ENCODE results near the gene USP17L20.
"Not testable (repeated sequence)": the region's sequence is repeated elsewhere in the genome, so short reads cannot be mapped to it uniquely, and the experiment has no call there.

USP17L20 gene, protein sequence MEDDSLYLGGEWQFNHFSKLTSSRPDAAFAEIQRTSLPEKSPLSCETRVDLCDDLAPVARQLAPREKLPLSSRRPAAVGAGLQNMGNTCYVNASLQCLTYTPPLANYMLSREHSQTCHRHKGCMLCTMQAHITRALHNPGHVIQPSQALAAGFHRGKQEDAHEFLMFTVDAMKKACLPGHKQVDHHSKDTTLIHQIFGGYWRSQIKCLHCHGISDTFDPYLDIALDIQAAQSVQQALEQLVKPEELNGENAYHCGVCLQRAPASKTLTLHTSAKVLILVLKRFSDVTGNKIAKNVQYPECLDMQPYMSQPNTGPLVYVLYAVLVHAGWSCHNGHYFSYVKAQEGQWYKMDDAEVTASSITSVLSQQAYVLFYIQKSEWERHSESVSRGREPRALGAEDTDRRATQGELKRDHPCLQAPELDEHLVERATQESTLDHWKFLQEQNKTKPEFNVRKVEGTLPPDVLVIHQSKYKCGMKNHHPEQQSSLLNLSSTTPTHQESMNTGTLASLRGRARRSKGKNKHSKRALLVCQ

DNA sequence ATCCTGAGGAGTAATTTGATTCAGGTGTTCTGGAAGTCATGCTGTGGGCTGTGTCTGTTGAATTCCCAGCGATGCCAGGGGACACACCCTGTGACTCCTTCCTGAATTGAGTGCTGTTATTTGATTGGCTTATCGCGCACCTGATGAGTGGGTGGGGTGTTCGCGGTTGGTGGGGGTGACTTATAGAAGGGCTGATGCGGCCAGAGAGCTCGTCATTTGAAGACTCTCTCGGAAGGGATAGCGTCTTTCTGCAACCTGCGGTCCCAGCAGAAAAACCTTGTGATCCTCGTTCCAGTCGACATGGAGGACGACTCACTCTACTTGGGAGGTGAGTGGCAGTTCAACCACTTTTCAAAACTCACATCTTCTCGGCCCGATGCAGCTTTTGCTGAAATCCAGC is at the start of gene USP17L20:
Gene USP17L20, plus strand, starts transcription at position 301 of the 400 bp plus-strand sequence. Its CDS starts 0 bp downstream, at position 301.
- not testable (repeated sequence) for DNase-seq (ENCODE audit: insufficient read length, low spot score); FAIRE-seq

DNA sequence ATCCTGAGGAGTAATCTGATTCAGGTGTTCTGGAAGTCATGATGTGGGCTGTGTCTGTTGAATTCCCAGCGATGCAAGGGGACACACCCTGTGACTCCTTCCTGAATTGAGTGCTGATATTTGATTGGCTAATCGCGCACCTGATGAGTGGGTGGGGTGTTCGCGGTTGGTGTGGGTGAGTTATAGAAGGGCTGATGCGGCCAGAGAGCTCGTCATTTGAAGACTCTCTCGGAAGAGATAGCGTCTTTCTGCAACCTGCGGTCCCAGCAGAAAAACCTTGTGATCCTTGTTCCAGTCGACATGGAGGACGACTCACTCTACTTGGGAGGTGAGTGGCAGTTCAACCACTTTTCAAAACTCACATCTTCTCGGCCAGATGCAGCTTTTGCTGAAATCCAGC is 47.6 kb upstream of the USP17L20 start, which contains the start of gene USP17L10:
Gene USP17L10, plus strand, starts transcription at position 301 of the 400 bp plus-strand sequence. Its CDS starts 0 bp downstream, at position 301.
- not testable (repeated sequence) for DNase-seq (ENCODE audit: insufficient read length, low spot score); FAIRE-seq

DNA sequence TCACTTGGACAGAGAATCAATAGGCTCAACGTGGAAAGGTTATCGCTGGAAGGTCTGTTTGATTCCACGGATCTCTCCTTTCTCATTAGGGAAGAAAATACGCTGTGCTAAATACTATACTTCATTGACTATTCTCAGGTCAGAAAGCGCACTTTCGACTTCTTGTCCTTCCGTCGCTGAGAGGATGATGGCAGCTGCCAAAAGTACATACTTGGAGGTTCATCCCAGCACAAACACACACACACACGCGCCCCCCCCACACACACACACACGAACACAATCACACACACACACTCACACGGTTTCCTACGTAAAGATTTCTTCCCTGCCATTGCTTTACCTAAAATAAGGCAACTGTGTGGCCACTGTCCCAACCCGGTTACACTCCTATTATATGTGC is 43.2 kb upstream of the USP17L20 start:
- not testable (repeated sequence) for DNase-seq (ENCODE audit: insufficient read length, low spot score)

DNA sequence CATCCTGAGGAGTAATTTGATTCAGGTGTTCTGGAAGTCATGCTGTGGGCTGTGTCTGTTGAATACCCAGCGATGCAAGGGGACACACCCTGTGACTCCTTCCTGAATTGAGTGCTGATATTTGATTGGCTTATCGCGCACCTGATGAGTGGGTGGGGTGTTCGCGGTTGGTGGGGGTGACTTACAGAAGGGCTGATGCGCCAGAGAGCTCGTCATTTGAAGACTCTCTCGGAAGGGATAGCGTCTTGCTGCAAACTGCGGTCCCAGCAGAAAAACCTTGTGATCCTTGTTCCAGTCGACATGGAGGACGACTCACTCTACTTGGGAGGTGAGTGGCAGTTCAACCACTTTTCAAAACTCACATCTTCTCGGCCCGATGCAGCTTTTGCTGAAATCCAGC is 42.8 kb upstream of the USP17L20 start, which contains the start of gene USP17L11:
Gene USP17L11, plus strand, starts transcription at position 301 of the 400 bp plus-strand sequence. Its CDS starts 0 bp downstream, at position 301.
- not testable (repeated sequence) for DNase-seq (ENCODE audit: insufficient read length, low spot score); FAIRE-seq

More for the DNA sequence above, 43.2 kb upstream of the USP17L20 start:
- not testable (repeated sequence) for FAIRE-seq

DNA sequence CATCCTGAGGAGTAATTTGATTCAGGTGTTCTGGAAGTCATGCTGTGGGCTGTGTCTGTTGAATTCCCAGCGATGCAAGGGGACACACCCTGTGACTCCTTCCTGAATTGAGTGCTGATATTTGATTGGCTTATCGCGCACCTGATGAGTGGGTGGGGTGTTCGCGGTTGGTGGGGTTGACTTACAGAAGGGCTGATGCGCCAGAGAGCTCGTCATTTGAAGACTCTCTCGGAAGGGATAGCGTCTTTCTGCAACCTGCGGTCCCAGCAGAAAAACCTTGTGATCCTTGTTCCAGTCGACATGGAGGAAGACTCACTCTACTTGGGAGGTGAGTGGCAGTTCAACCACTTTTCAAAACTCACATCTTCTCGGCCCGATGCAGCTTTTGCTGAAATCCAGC is 38.1 kb upstream of the USP17L20 start, which contains the start of gene USP17L12:
Gene USP17L12, plus strand, starts transcription at position 301 of the 400 bp plus-strand sequence. Its CDS starts 0 bp downstream, at position 301.
- DNase-seq (ENCODE audit: insufficient read length, low spot score), result not testable (repeated sequence)

DNA sequence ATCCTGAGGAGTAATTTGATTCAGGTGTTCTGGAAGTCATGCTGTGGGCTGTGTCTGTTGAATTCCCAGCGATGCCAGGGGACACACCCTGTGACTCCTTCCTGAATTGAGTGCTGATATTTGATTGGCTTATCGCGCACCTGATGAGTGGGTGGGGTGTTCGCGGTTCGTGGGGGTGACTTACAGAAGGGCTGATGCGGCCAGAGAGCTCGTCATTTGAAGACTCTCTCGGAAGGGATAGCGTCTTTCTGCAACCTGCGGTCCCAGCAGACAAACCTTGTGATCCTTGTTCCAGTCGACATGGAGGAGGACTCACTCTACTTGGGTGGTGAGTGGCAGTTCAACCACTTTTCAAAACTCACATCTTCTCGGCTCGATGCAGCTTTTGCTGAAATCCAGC is 33.3 kb upstream of the USP17L20 start, which contains the start of gene USP17L13:
Gene USP17L13, plus strand, starts transcription at position 301 of the 400 bp plus-strand sequence. Its CDS starts 0 bp downstream, at position 301.
- FAIRE-seq; DNase-seq (ENCODE audit: insufficient read length, low spot score): not testable (repeated sequence)

More for the DNA sequence above, 38.1 kb upstream of the USP17L20 start, which contains the start of gene USP17L12:
- not testable (repeated sequence) for FAIRE-seq

DNA sequence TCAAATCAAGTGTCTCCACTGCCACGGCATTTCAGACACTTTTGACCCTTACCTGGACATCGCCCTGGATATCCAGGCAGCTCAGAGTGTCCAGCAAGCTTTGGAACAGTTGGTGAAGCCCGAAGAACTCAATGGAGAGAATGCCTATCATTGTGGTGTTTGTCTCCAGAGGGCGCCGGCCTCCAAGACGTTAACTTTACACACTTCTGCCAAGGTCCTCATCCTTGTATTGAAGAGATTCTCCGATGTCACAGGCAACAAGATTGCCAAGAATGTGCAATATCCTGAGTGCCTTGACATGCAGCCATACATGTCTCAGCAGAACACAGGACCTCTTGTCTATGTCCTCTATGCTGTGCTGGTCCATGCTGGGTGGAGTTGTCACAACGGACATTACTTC is 27.7 kb upstream of the USP17L20 start:
- FAIRE-seq; DNase-seq (ENCODE audit: insufficient read length, low spot score): not testable (repeated sequence)

DNA sequence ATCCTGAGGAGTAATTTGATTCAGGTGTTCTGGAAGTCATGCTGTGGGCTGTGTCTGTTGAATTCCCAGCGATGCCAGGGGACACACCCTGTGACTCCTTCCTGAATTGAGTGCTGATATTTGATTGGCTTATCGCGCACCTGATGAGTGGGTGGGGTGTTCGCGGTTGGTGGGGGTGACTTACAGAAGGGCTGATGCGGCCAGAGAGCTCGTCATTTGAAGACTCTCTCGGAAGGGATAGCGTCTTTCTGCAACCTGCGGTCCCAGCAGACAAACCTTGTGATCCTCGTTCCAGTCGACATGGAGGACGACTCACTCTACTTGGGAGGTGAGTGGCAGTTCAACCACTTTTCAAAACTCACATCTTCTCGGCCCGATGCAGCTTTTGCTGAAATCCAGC is 23.8 kb upstream of the USP17L20 start, which contains the start of gene USP17L15:
Gene USP17L15, plus strand, starts transcription at position 301 of the 400 bp plus-strand sequence. Its CDS starts 0 bp downstream, at position 301.
- FAIRE-seq; DNase-seq (ENCODE audit: insufficient read length, low spot score): not testable (repeated sequence)

DNA sequence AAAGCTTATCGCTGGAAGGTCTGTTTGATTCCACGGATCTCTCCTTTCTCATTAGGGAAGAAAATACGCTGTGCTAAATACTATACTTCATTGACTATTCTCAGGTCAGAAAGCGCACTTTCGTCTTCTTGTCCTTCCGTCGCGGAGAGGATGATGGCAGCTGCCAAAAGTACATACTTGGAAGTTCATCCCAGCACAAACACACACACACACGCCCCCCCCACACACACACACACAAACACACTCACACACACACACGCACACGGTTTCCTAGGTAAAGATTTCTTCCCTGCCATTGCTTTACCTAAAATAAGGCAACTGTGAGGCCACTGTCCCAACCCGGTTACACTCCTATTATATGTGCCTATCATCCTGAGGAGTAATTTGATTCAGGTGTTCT is 19.5 kb upstream of the USP17L20 start:
- FAIRE-seq; DNase-seq (ENCODE audit: insufficient read length, low spot score): not testable (repeated sequence)

DNA sequence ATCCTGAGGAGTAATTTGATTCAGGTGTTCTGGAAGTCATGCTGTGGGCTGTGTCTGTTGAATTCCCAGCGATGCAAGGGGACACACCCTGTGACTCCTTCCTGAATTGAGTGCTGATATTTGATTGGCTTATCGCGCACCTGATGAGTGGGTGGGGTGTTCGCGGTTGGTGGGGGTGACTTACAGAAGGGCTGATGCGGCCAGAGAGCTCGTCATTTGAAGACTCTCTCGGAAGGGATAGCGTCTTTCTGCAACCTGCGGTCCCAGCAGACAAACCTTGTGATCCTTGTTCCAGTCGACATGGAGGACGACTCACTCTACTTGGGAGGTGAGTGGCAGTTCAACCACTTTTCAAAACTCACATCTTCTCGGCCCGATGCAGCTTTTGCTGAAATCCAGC is 14.3 kb upstream of the USP17L20 start, which contains the start of gene USP17L17:
Gene USP17L17, plus strand, starts transcription at position 301 of the 400 bp plus-strand sequence. Its CDS starts 0 bp downstream, at position 301.
- not testable (repeated sequence) for FAIRE-seq; DNase-seq (ENCODE audit: insufficient read length, low spot score)

DNA sequence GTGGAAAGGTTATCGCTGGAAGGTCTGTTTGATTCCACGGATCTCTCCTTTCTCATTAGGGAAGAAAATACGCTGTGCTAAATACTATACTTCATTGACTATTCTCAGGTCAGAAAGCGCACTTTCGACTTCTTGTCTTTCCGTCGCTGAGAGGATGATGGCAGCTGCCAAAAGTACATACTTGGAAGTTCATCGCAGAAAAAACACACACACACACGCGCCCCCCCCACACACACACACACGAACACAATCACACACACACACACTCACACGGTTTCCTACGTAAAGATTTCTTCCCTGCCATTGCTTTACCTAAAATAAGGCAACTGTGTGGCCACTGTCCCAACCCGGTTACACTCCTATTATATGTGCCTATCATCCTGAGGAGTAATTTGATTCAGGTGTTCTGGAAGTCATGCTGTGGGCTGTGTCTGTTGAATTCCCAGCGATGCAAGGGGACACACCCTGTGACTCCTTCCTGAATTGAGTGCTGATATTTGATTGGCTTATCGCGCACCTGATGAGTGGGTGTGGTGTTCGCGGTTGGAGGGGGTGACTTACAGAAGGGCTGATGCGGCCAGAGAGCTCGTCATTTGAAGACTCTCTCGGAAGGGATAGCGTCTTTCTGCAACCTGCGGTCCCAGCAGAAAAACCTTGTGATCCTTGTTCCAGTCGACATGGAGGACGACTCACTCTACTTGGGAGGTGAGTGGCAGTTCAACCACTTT is 9.8 kb upstream of the USP17L20 start, which contains the start of gene USP17L18:
Gene USP17L18, plus strand, starts transcription at position 678 of the 728 bp plus-strand sequence. Its CDS starts 0 bp downstream, at position 678.
- not testable (repeated sequence) for FAIRE-seq; DNase-seq (ENCODE audit: insufficient read length, low spot score)

DNA sequence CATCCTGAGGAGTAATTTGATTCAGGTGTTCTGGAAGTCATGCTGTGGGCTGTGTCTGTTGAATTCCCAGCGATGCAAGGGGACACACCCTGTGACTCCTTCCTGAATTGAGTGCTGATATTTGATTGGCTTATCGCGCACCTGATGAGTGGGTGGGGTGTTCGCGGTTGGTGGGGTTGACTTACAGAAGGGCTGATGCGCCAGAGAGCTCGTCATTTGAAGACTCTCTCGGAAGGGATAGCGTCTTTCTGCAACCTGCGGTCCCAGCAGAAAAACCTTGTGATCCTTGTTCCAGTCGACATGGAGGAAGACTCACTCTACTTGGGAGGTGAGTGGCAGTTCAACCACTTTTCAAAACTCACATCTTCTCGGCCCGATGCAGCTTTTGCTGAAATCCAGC is 4.8 kb upstream of the USP17L20 start, which contains the start of gene USP17L19:
Gene USP17L19, plus strand, starts transcription at position 301 of the 400 bp plus-strand sequence. Its CDS starts 0 bp downstream, at position 301.
- FAIRE-seq; DNase-seq (ENCODE audit: insufficient read length, low spot score): not testable (repeated sequence)

DNA sequence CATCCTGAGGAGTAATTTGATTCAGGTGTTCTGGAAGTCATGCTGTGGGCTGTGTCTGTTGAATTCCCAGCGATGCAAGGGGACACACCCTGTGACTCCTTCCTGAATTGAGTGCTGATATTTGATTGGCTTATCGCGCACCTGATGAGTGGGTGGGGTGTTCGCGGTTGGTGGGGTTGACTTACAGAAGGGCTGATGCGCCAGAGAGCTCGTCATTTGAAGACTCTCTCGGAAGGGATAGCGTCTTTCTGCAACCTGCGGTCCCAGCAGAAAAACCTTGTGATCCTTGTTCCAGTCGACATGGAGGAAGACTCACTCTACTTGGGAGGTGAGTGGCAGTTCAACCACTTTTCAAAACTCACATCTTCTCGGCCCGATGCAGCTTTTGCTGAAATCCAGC is 4.6 kb downstream of the USP17L20 start, which contains the start of gene USP17L21:
Gene USP17L21, plus strand, starts transcription at position 301 of the 400 bp plus-strand sequence. Its CDS starts 0 bp downstream, at position 301.
- not testable (repeated sequence) for DNase-seq (ENCODE audit: insufficient read length, low spot score); FAIRE-seq

DNA sequence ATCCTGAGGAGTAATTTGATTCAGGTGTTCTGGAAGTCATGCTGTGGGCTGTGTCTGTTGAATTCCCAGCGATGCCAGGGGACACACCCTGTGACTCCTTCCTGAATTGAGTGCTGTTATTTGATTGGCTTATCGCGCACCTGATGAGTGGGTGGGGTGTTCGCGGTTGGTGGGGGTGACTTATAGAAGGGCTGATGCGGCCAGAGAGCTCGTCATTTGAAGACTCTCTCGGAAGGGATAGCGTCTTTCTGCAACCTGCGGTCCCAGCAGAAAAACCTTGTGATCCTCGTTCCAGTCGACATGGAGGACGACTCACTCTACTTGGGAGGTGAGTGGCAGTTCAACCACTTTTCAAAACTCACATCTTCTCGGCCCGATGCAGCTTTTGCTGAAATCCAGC is 9.4 kb downstream of the USP17L20 start, which contains the start of gene USP17L22:
Gene USP17L22, plus strand, starts transcription at position 301 of the 400 bp plus-strand sequence. Its CDS starts 0 bp downstream, at position 301.
- not testable (repeated sequence) for FAIRE-seq; DNase-seq (ENCODE audit: insufficient read length, low spot score)

DNA sequence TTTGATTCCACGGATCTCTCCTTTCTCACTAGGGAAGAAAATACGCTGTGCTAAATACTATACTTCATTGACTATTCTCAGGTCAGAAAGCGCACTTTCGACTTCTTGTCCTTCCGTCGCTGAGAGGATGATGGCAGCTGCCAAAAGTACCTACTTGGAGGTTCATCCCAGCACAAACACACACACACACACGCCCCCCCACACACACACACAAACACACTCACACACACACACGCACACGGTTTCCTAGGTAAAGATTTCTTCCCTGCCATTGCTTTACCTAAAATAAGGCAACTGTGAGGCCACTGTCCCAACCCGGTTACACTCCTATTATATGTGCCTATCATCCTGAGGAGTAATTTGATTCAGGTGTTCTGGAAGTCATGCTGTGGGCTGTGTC is 13.8 kb downstream of the USP17L20 start:
- not testable (repeated sequence) for FAIRE-seq

More for the DNA sequence above, 13.8 kb downstream of the USP17L20 start:
- not testable (repeated sequence) for DNase-seq (ENCODE audit: insufficient read length, low spot score)

Measured in D721Med (cell line).